H9 (cell line): ENCODE data around the gene ONECUT3. TPM values are rescaled to one million over a fixed set of nuclear protein-coding genes. Genes with fewer than 3 reads are reported as not detected.

Experiments
- DNase-seq: peaks from one replicate; pipeline ENCODE4 v3.0.0-alpha.2; 2017
- H2AFZ ChIP-seq: one replicate; pipeline ENCODE4 v1.6.1; 2013; ENCODE audit warnings: mild to moderate bottlenecking, low read length, control low read depth, moderate library complexity
- H2AK5ac ChIP-seq: 2 replicates; pipeline ENCODE4 v1.6.1; 2013; ENCODE audit warnings: low read length, control low read depth, mixed read lengths; ENCODE audit not compliant: insufficient read length
- H2BK120ac ChIP-seq: one replicate; pipeline ENCODE4 v1.6.1; 2013; ENCODE audit warnings: low read depth, mild to moderate bottlenecking, low read length, control low read depth, inconsistent platforms; ENCODE audit not compliant: poor library complexity, severe bottlenecking
- H2BK12ac ChIP-seq: 2 replicates; pipeline ENCODE4 v1.6.1; 2013; ENCODE audit warnings: low read length, control low read depth, mixed read lengths, low read depth; ENCODE audit not compliant: insufficient read length
- H2BK15ac ChIP-seq: 2 replicates; pipeline ENCODE4 v1.6.1; 2013; ENCODE audit warnings: low read depth, low read length, control low read depth
- H2BK20ac ChIP-seq: one replicate; pipeline ENCODE4 v1.6.1; 2013; ENCODE audit warnings: low read depth, mild to moderate bottlenecking, low read length, control low read depth, inconsistent platforms; ENCODE audit not compliant: poor library complexity, severe bottlenecking
- H2BK5ac ChIP-seq: 2 replicates; pipeline ENCODE4 v1.6.1; 2013; ENCODE audit warnings: low read length, control low read depth, mixed read lengths; ENCODE audit not compliant: insufficient read length
- H3K14ac ChIP-seq: 2 replicates; pipeline ENCODE4 v1.6.1; 2013; ENCODE audit warnings: low read length, control low read depth; ENCODE audit not compliant: insufficient read depth
- H3K18ac ChIP-seq: 2 replicates; pipeline ENCODE4 v1.6.1; 2013; ENCODE audit warnings: low read depth, mild to moderate bottlenecking, mixed read lengths, low read length, control low read depth; ENCODE audit not compliant: insufficient read length
- H3K23ac ChIP-seq: 2 replicates; pipeline ENCODE4 v1.6.1; 2013; ENCODE audit warnings: low read length, control low read depth, mixed read lengths, low read depth; ENCODE audit not compliant: insufficient read length
- H3K23me2 ChIP-seq: 2 replicates; pipeline ENCODE4 v1.6.1; 2013; ENCODE audit warnings: low read depth, mild to moderate bottlenecking, mixed read lengths, low read length, control low read depth; ENCODE audit not compliant: insufficient read length, poor library complexity, severe bottlenecking
- H3K27ac ChIP-seq: 2 replicates; pipeline ENCODE4 v1.5.1; 2013; ENCODE audit warnings: low read length, control low read depth, mixed read lengths, low read depth; ENCODE audit not compliant: insufficient read length
- H3K27me3 ChIP-seq: 2 replicates; pipeline ENCODE4 v1.6.1; 2013; ENCODE audit warnings: low read length, control low read depth, inconsistent platforms; ENCODE audit not compliant: insufficient read depth
- H3K4ac ChIP-seq: 2 replicates; pipeline ENCODE4 v1.6.1; 2013; ENCODE audit warnings: low read depth, mild to moderate bottlenecking, control low read depth, inconsistent platforms, low read length, moderate library complexity
- H3K4me1 ChIP-seq: 2 replicates; pipeline ENCODE4 v1.6.1; 2013; ENCODE audit warnings: low read length, control low read depth, inconsistent platforms; ENCODE audit not compliant: insufficient read depth
- H3K4me2 ChIP-seq: 2 replicates; pipeline ENCODE4 v1.6.1; 2013; ENCODE audit warnings: low read length, control low read depth, mixed read lengths; ENCODE audit not compliant: insufficient read length, insufficient read depth
- H3K56ac ChIP-seq: 2 replicates; pipeline ENCODE4 v1.6.1; 2013; ENCODE audit warnings: low read depth, mild to moderate bottlenecking, mixed read lengths, low read length, control low read depth; ENCODE audit not compliant: insufficient read length
- H3K79me1 ChIP-seq: 2 replicates; pipeline ENCODE4 v1.6.1; 2013; ENCODE audit warnings: low read depth, mild to moderate bottlenecking, moderate library complexity, low read length, control low read depth, inconsistent platforms; ENCODE audit not compliant: insufficient read depth, poor library complexity, severe bottlenecking
- H3K79me2 ChIP-seq: 2 replicates; pipeline ENCODE4 v1.6.1; 2013; ENCODE audit warnings: low read length, control low read depth, inconsistent platforms; ENCODE audit not compliant: insufficient read depth
- H3K9ac ChIP-seq: 2 replicates; pipeline ENCODE4 v1.6.1; 2013; ENCODE audit warnings: low read length, control low read depth, mixed read lengths; ENCODE audit not compliant: insufficient read length; ENCODE audit errors: extremely low read depth
- H3K9me3 ChIP-seq: one replicate; pipeline ENCODE4 v1.6.1; 2013; ENCODE audit warnings: low read depth, low read length, inconsistent platforms; ENCODE audit not compliant: control insufficient read depth
- H3T11ph ChIP-seq: one replicate; pipeline ENCODE4 v1.6.1; 2013; ENCODE audit warnings: mild to moderate bottlenecking, low read length, control low read depth, inconsistent platforms
- H4K20me1 ChIP-seq: one replicate; pipeline ENCODE4 v1.6.1; 2013; ENCODE audit not compliant: control insufficient read depth, insufficient read length, insufficient read depth
- H4K5ac ChIP-seq: 2 replicates; pipeline ENCODE4 v1.6.1; 2013; ENCODE audit warnings: low read depth, mild to moderate bottlenecking, mixed read lengths, low read length, control low read depth; ENCODE audit not compliant: insufficient read length
- H4K8ac ChIP-seq: replicated peaks from 2 replicates; pipeline ENCODE4 v1.6.1; 2013; ENCODE audit warnings: low read length, control low read depth, mixed read lengths, low read depth; ENCODE audit not compliant: insufficient read length
- H4K91ac ChIP-seq: 2 replicates; pipeline ENCODE4 v1.6.1; 2013; ENCODE audit warnings: low read depth, mild to moderate bottlenecking, moderate library complexity, mixed read lengths, low read length, control low read depth; ENCODE audit not compliant: insufficient read length
- H3K27ac Mint-ChIP-seq, 3 experiments: 2 replicates in 2 of 3; 3 replicates in 1 of 3; pipeline ENCODE4 v1.8.0; 2020 to 2021; ENCODE audit warnings: mixed read lengths in 3 of 3, mild to moderate bottlenecking in 1 of 3, moderate library complexity in 1 of 3
- H3K27me3 Mint-ChIP-seq: 2 replicates; pipeline ENCODE4 v1.8.0; 2021; ENCODE audit warnings: low read depth, mild to moderate bottlenecking, moderate library complexity, mixed read lengths
- H3K36me3 Mint-ChIP-seq, 3 experiments: 2 replicates in 2 of 3; 3 replicates in 1 of 3; pipeline ENCODE4 v1.8.0; 2020 to 2021; ENCODE audit warnings: low read depth in 3 of 3, mixed read lengths in 3 of 3; ENCODE audit not compliant: insufficient read depth in 1 of 3
- H3K4me1 Mint-ChIP-seq, 2 experiments: 2 replicates each; pipeline ENCODE4 v1.8.0; 2020; ENCODE audit warnings: mixed read lengths in 2 of 2
- H3K4me3 Mint-ChIP-seq, 2 experiments: 2 replicates in 1 of 2; 3 replicates in 1 of 2; pipeline ENCODE4 v1.8.0; 2020 to 2021; ENCODE audit warnings: mild to moderate bottlenecking in 2 of 2, mixed read lengths in 2 of 2, moderate library complexity in 1 of 2
- H3K9me3 Mint-ChIP-seq, 2 experiments: 2 replicates in 1 of 2; 3 replicates in 1 of 2; pipeline ENCODE4 v1.8.0; 2020; ENCODE audit warnings: mild to moderate bottlenecking in 2 of 2, mixed read lengths in 2 of 2, moderate library complexity in 1 of 2
- WGBS: extraction: QIAGEN DNeasy Blood & Tissue Kit; methylation state at CpG from one replicate; pipeline ENCODE4 v1.1.7; 2013; ENCODE audit warnings: missing lambda C conversion rate, low lambda C conversion rate, mixed read lengths; ENCODE audit not compliant: insufficient read length; ENCODE audit errors: extremely low coverage; 5-methylcytosine and 5-hydroxymethylcytosine counted together
- total RNA-seq: library from RNA; stranded (reverse); gene quantifications from 2 replicates; pipeline ENCODE4 v1.2.1, GENCODE V29; 2021
- TF ChIP-seq, protein P1 (sequence below): fragments of 200-600 bp; sonication (generic); conservative IDR thresholded peaks from 3 replicates; pipeline ENCODE4 v1.8.0; 2021; ENCODE audit warnings: antibody characterized with exemption, mild to moderate bottlenecking

The ONECUT3 gene
- total RNA-seq, 1 experiment from 2014 or later, result 0.04 TPM

GRCh38 chr19:1819341-1820255, 66.3 kb downstream of the ONECUT3 start:
- Histone ChIP-seq H4K8ac (no peak overlapping the region), H2BK120ac (no peak overlapping the region), H3K9ac (no peak overlapping the region), H3K27me3 (no peaks in the 10 kb centered on the region), H2BK20ac (no peak overlapping the region), H3K23me2 (no peaks in the 10 kb centered on the region), H2AK5ac (no peak overlapping the region), H3K14ac (no peak overlapping the region), H3K18ac (no peak overlapping the region), H4K5ac (no peak overlapping the region), H3K4ac (no peak overlapping the region), H3K4me2 (no peak overlapping the region), H2BK15ac (no peak overlapping the region), H2AFZ (no peak overlapping the region), H4K91ac (no peak overlapping the region), H3K4me1 (no peaks in the 10 kb centered on the region), H3K79me1 (no peaks in the 10 kb centered on the region), H3T11ph (no peak overlapping the region), H3K27ac (no peak overlapping the region), H2BK12ac (no peak overlapping the region), H4K20me1 (no peaks in the 10 kb centered on the region), H3K56ac (no peak overlapping the region), H3K79me2 (no peaks in the 10 kb centered on the region), H3K9me3 (no peaks in the 10 kb centered on the region), H2BK5ac (no peak overlapping the region), H3K23ac (no peak overlapping the region)
- Mint-ChIP-seq H3K4me1 (no peaks in the 10 kb centered on the region), H3K4me3 (no peak overlapping the region), H3K27me3 (no peaks in the 10 kb centered on the region), H3K36me3 (peaks cover 8 to 45% (median 43%) of the 10 kb centered on the region in 3 experiments), H3K9me3 (no peaks in the 10 kb centered on the region), H3K27ac (peak overlapping the region in 1 of 3 experiments; percentile 81; a peak in 1 of 7 replicates)
- TF ChIP-seq, protein P1, sequence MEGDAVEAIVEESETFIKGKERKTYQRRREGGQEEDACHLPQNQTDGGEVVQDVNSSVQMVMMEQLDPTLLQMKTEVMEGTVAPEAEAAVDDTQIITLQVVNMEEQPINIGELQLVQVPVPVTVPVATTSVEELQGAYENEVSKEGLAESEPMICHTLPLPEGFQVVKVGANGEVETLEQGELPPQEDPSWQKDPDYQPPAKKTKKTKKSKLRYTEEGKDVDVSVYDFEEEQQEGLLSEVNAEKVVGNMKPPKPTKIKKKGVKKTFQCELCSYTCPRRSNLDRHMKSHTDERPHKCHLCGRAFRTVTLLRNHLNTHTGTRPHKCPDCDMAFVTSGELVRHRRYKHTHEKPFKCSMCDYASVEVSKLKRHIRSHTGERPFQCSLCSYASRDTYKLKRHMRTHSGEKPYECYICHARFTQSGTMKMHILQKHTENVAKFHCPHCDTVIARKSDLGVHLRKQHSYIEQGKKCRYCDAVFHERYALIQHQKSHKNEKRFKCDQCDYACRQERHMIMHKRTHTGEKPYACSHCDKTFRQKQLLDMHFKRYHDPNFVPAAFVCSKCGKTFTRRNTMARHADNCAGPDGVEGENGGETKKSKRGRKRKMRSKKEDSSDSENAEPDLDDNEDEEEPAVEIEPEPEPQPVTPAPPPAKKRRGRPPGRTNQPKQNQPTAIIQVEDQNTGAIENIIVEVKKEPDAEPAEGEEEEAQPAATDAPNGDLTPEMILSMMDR, result no peak
- no peak for DNase-seq
- WGBS, result no CpG with 5 or more reads among the region's 43 CpGs
